Epithelial cell of prostate (primary cell): Measurements from ENCODE around the gene TAGLN3.

ENCODE experiments used
- DNase-seq: peaks from one replicate; pipeline ENCODE4 v3.0.0-alpha.2; 2011; ENCODE audit warnings: low read depth, low spot score
- H3K27ac ChIP-seq: fragments of 450-650 bp; 2 replicates; pipeline ENCODE4 v1.5.1; 2017; ENCODE audit warnings: mild to moderate bottlenecking

Gene TAGLN3

GRCh38 chr3:112038863-112039262, 40.1 kb downstream of the TAGLN3 start:
- peak; percentile 41 for DNase-seq
- H3K27ac ChIP-seq, result peak overlapping the region; percentile 16

DNA sequence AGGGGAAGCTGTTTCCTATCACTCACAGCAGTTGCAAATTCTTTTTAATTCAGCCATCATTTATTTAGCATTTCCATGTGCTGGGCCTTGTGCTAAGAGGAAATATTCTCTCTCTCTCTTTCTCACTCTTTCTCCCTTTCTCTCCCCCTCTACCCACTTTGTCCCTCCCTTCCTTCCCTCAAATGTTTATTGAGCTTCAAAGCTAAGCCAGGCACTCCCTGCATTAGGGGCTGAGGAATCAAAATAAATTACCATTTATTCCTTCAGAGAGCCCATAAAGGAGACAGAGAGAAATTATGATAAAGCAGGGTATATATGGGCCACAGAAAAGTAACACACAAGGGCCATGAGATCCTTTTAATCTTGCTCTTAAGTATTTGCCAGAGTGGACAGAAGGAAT, 42.6 kb downstream of the TAGLN3 start:
- no peak overlapping the region for H3K27ac ChIP-seq
- DNase-seq, result no peak

DNA sequence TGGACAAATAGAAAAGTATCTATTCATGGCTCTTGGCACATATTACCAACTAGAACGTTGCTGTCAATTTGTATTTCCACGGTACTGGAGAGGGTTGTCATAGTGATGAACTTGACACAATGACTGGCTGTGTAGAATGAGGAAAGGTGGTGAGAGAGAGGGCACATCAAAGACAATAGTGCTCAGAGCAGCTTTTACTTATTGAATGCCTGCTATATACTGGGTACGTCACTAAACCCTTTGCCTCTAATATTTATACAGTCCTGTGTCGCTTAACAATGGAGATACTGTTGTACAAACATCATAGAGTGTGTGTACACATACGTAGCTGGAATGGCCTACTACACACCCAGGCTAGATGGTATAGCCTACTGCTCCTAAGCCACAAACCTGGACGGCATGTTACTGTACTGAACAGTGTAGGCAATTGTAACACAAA, 44.1 kb downstream of the TAGLN3 start:
- DNase-seq, result no peak
- H3K27ac ChIP-seq, result no peak overlapping the region

- DNase-seq, result no peak
- H3K27ac ChIP-seq, result no peak overlapping the region
These were observed 45.0 kb downstream of the TAGLN3 start for GRCh38 chr3:112043621-112044201.

DNA sequence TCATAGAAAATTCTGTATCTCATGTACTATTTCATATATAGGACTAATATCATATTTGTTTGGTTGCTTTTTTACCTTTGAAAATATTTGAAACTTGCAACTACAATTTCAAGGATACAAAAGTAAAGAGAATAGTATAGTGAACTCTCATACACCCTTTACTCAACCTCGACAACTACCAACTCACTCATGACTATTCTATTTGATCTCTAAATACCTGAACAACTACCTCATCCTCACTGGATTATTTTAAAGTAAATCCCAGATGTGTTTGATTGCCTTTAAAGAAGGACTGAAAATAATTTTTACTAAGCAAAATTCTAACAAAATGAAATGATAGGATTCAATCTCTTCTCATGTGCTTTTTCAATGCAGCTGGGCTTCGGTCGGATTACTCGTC, 47.9 kb downstream of the TAGLN3 start:
- H3K27ac ChIP-seq, result peak overlapping the region; percentile 31
- no peak for DNase-seq

GRCh38 chr3:112047264-112047663, 48.5 kb downstream of the TAGLN3 start:
- H3K27ac ChIP-seq, result no peak overlapping the region
- DNase-seq, result no peak

GRCh38 chr3:112048911-112049310, 50.2 kb downstream of the TAGLN3 start:
- no peak for DNase-seq
- no peak overlapping the region for H3K27ac ChIP-seq

DNA sequence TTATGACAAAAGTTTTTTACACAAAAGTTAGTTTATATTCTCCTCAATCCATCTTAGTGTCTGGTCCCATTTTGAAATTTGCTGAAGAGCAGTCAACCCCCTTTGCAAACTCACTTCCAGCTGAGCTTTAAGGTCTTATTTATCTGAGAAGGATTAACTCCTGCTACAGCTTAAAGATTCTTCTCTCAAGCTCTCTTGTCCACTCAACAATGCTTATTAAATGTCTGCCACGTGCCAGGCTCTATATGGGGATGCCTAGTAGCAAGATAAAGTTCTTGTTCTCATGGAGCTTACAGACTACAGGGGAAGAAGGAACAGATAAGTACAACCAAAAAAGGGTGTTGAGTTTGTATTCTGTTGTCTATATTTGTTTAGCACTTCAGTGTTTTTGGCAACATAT, 54.5 kb downstream of the TAGLN3 start:
- no peak overlapping the region for H3K27ac ChIP-seq
- DNase-seq, result no peak

DNA sequence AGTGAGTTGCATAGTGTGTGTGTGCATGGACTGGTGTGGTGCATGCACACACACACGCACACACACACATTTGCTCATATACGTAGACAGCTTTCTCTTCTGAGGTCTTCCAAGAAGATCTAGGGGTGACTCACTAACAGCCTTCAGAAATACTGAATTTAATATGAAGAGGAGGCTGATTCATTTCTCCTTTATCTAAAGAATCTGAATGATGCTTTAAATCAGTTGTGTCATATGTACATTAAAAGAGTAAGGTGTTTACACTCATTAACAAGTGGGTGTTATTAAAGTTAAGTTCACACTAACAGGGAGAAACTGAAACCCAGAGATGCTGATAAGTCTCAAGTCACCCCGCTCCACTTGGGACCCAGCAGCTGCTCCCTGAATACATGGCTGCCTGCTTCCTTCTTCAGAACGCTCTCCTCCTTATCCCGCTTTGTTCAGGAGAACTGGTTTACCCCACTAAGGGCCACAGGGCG, 57.8 kb downstream of the TAGLN3 start:
- peak; percentile 77 for DNase-seq
- H3K27ac ChIP-seq, result no peak overlapping the region

DNA sequence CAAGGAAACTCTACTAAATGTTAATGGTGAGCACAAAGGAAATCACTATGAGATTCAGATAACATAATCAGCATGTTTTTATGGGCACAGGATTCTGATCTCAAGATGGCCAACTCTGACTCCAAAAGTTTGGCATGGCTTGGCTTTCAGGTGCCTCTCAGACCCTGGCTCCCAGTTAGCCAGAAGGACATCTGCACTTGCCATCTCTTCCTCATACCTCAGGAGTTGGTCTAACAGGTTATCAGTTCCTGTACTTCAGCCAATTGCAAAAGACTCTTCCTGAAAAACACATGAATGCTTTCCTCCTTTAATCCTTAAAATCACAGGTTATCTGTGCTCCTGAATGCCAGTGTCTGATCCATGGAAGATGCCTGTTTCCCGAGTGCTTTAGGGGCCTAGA, 60.8 kb downstream of the TAGLN3 start:
- DNase-seq, result no peak
- no peak overlapping the region for H3K27ac ChIP-seq

- DNase-seq, result no peak
- H3K27ac ChIP-seq, result no peak overlapping the region
These were observed 62.4 kb downstream of the TAGLN3 start for GRCh38 chr3:112061152-112061551.
